ENCODE measurements around the gene IFIT1B. TPM values are rescaled to one million over a fixed set of nuclear protein-coding genes. Genes with fewer than 3 reads are reported as not detected.
A peak's percentile ranks its signal among the peaks of the same experiment; 100 is the strongest.

Gene IFIT1B
- total and polyA plus RNA-seq, 12 donors, result 0.21 TPM; not detected in 11

DNA sequence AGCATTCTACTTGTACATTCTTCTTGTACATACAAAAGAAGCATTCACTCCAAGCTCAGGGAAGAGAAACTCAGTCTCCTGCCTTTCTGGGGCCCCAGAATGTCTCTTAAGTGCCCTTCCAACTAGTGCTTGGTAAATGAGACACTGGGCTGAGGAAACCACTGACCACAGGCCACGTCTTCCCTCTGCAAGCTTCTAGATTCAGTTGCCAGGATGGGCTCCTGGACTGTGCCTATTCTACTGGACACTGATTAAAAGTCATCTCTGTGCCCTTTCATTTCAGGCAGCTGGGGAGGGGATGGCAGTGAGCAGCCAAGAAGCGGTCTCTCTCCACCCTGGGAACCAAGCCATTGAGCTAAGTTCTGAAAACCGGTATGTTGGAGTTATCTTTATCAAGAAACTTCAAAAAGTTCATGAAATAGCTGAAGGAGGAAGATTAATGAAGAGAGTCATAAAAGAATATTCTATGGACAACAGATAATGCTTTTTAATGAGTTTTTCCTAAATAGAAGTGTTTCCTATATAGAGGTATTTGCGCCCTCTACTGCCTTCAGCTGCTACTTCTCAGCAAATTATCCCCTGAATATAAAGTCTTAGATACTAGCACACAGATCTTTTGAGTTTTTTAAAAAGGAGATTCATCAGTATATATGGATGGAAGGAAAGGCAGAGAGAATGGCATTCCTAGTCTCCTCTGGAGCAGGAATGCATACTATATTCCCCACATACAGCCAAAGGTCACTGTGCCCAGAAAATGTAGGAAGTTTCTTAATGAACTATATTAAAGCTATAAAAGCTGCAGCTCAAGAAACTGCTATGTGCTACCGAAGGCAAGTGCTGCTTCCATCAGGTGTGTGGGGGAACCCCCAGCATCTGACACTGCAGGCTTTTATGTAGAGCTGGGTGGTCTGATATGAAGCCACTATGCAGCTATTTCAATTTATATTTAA, 8.4 kb upstream of the IFIT1B start:
- intact Hi-C loops (cut with DNase I), result loop anchor here in 1 of 10 donors (5.0 kb wide), 1 partner anchor 112 kb away; no protein-coding TSS in a partner anchor
- ATAC-seq, result peak in 4 of 8 donors; percentile 11 to 36 (median 28)
- peak in 8 of 9 donors; percentile 36 to 68 (median 60) for TF ChIP-seq CTCF (IDR thresholded peaks at IDR 0.05)

DNA sequence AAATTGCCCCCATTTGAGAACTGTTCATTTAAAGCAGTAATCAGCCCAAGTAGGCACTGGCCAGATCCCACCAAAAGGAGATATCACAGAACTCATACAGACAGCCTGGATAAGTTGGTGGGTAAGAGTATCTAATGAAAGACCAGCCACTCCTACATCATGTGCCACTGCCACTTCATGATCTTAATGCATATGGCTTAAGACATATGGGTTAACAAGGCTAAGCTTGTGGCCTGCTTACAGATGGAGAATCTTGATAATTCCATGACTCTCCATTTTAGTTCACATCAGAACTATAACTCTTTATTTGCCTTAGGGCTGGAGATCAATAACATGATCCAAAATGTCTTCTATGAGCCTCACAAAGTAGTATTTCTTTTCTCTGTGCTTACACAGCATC, 6.8 kb upstream of the IFIT1B start:
- Histone ChIP-seq H3K27ac (no peak overlapping the region), H3K4me1 (peaks cover 12 to 53% (median 35%) of the 10 kb centered on the region in 9 donors), H3K9me3 (no peaks in the 10 kb centered on the region), H3K27me3 (no peaks in the 10 kb centered on the region), H3K36me3 (no peaks in the 10 kb centered on the region), H3K4me3 (no peak overlapping the region)
- intact Hi-C loops (cut with DNase I), result loop anchor here in 1 of 10 donors (5.0 kb wide), 1 partner anchor 114 kb away; no protein-coding TSS in a partner anchor
- no peak for ATAC-seq
- TF ChIP-seq CTCF (IDR thresholded peaks at IDR 0.05), result no peak
- no peak for DNase-seq

More for the DNA sequence above, 8.4 kb upstream of the IFIT1B start:
- H3K4me3 ChIP-seq, result no peak overlapping the region
- peaks cover 10 to 43% (median 26%) of the 10 kb centered on the region in 9 donors for H3K4me1 ChIP-seq
- peak overlapping the region in 4 of 10 donors; percentile 29 to 57 (median 42) for H3K27ac ChIP-seq
- DNase-seq, result no peak
- no peaks in the 10 kb centered on the region for H3K9me3 ChIP-seq
- H3K36me3 ChIP-seq, result no peaks in the 10 kb centered on the region
- no peaks in the 10 kb centered on the region for H3K27me3 ChIP-seq
- WGBS, 2 donors, result 59 to 61% methylated on average over 5 of the region's 5 CpGs

DNA sequence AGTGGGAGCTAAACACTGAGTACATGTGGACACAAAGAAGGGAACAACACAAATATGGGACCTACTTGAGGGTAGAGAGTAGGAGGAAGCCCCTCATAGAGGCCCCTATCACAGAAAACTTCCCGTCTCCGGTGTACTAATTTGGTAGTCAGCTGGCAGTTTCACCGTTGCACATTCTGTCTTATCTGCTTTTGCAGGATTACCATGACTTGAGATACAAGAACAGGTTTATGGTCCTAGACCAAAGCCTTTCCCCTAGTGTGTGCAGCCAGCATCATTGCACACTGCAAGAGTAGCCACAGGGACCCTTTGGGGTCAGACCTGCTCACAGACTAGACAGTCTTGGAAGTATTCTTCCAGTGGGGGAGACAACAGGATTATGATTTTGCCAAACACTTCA, 5.9 kb upstream of the IFIT1B start:
- 36 to 56% methylated on average over 3 of the region's 3 CpGs for WGBS, 2 donors
- no peak for ATAC-seq
- H3K9me3 ChIP-seq, result no peaks in the 10 kb centered on the region
- H3K27ac ChIP-seq, result no peak overlapping the region
- DNase-seq, result no peak
- intact Hi-C loops (cut with DNase I), result loop anchor here in 1 of 10 donors (5.0 kb wide), 1 partner anchor 115 kb away; no protein-coding TSS in a partner anchor
- H3K4me1 ChIP-seq, result peaks cover 12 to 53% (median 35%) of the 10 kb centered on the region in 9 donors
- TF ChIP-seq CTCF (IDR thresholded peaks at IDR 0.05), result no peak
- H3K27me3 ChIP-seq, result no peaks in the 10 kb centered on the region
- no peaks in the 10 kb centered on the region for H3K36me3 ChIP-seq
- H3K4me3 ChIP-seq, result no peak overlapping the region

DNA sequence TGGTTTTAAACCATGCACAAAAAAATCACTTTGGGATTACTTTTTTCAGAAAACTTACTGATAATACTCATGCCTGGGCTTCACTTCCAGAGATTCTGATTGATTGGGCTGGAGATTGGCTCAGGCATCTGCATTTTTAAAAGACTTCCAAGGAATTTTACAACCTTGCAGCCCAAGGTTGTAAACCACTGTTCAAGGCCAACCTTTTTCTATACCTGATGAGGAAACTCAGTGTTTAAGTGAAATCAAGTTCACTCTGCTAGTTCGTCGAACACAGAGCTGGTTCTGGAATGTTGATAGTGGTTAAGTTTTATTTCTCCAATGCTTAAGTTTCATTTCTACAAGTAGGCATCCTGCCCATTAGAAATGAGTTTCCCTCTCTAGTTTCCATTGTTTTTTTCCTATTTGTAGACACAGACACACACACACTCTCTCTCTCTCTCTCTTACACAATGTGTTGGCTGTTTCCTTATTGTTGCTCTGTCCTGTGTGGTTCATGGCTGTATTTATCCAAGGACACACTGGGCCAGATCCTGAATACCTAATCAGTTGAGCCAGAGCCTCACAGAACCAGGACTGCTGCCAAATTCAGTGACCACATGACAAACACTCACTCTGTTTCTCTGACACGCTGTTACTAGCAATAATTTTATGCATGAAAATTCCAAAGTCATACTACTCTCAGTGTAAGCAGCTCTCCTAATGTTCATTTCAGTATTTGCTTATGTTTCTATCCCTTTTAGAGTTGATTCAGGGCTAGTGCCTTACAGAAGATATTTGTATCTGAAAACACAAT, 3.7 kb upstream of the IFIT1B start:
- ATAC-seq (peak; percentile 94 to 99 (median 98)), DNase-seq (peak; percentile 52 to 92)
- H3K4me3 ChIP-seq, result peak overlapping the region in 3 of 10 donors; percentile 12 to 23 (median 13)
- no peaks in the 10 kb centered on the region for H3K9me3 ChIP-seq
- no peak for TF ChIP-seq CTCF (IDR thresholded peaks at IDR 0.05)
- peaks cover 12 to 38% (median 28%) of the 10 kb centered on the region in 9 donors for H3K4me1 ChIP-seq
- WGBS, 2 donors, result 5 to 6% methylated on average over 3 of the region's 3 CpGs
- intact Hi-C loops (cut with DNase I), result loop anchor here in 3 of 10 donors (2.0 to 5.0 kb wide), 3 partner anchors 15 to 117 kb away; partner anchors contain the start of gene IFIT5 (in 1 of the 3)
- H3K27me3 ChIP-seq, result no peaks in the 10 kb centered on the region
- peak overlapping the region; percentile 54 to 89 (median 84) for H3K27ac ChIP-seq
- no peaks in the 10 kb centered on the region for H3K36me3 ChIP-seq
